ENCODE measurements around the gene NAGK.
"Not testable (repeated sequence)": the region's sequence is repeated elsewhere in the genome, so short reads cannot be mapped to it uniquely, and the experiment has no call there.

Gene NAGK

DNA sequence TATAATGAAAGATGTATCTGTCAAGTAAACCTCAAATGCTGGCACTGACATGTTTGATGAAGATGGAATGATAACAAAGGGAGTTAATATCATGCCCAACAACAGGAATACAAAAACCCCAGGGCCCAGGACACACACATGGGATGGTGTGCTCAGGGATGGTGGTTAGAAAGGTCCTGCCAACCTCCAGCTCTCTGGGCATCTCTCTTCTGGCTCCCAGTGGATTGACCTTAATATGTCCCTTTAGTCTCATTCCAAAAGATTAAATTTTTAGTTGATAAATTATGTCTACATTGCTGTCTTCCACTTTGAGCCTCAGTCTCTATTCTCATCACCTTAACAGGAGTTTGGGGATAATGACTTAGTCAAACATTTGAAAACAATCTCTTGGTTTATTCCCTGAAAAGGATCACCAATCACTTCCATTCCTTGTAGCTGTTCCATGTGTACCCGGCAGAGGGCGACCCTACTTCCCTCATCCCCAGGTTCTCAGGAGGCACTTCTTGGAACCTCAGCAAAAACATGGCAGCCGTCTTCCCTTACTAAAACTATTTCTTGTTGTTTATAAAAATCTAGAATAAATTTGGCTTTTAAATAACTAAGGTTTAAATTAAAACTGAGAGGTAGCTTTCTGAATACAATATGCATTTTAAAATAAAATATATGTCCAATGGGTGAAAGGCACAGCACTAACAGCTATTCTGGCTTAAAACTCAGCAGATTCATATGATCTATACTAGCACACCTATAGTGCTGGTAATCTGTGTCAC, 31.9 kb downstream of the NAGK start:
- no peak overlapping the region for H3K4me3 ChIP-seq
- H3K4me1 ChIP-seq: peaks cover 8 to 17% (median 14%) of the 10 kb centered on the region in 10 experiments; a peak in 18 of 20 replicates
- H3K36me3 ChIP-seq: no peaks in the 10 kb centered on the region
- no peak for TF ChIP-seq Cebpa-rat (IDR thresholded peaks at IDR 0.05)
- no peaks in the 10 kb centered on the region for H4K20me1 ChIP-seq
- no peak overlapping the region for H3K27ac ChIP-seq
- H3K27me3 ChIP-seq: no peaks in the 10 kb centered on the region
- no peak overlapping the region for H3K4me2 ChIP-seq
- no peak overlapping the region for H3K9ac ChIP-seq
- H3K9me3 ChIP-seq (replicated peaks in 1 of 11): peaks cover 4 to 27% (median 17%) of the 10 kb centered on the region in 11 experiments; a peak in 18 of 22 replicates

DNA sequence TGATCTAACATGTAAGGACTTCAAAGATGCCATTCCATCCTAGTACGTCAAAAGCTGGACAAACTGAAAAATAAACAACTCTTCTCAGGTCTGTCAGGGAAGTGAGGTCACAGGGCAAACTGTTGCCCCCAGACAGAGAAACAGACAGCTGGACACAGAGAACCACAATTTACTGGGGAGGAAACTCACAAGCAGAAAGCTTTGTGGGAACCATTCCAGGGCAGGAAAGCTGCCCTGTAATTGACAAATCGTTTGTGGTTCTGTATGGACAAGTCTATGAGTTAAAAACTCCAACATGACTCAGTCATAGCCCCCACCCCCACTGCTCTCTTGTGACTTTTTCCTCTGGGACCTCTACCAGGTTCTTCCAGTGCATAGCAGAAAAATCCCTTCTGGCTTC, 33.2 kb downstream of the NAGK start:
- Histone ChIP-seq H4K20me1 (no peaks in the 10 kb centered on the region), H3K36me3 (no peaks in the 10 kb centered on the region), H3K4me1 (peaks cover 8 to 17% (median 14%) of the 10 kb centered on the region in 10 experiments; a peak in 18 of 20 replicates), H3K27ac (peak overlapping the region in 5 of 11 experiments; percentile 6 to 43 (median 23); a peak in 5 of 22 replicates), H3K4me2 (peak overlapping the region in 10 of 11 experiments; percentile 13 to 67 (median 50); a peak in 18 of 22 replicates), H3K27me3 (no peaks in the 10 kb centered on the region), H3K9me3 (replicated peaks in 1 of 11) (peaks cover 4 to 38% (median 20%) of the 10 kb centered on the region in 11 experiments; a peak in 19 of 22 replicates), H3K4me3 (no peak overlapping the region), H3K9ac (peak overlapping the region in 3 of 11 experiments; percentile 4 to 31 (median 25); a peak in 3 of 22 replicates)
- no peak for TF ChIP-seq Cebpa-rat (IDR thresholded peaks at IDR 0.05)

DNA sequence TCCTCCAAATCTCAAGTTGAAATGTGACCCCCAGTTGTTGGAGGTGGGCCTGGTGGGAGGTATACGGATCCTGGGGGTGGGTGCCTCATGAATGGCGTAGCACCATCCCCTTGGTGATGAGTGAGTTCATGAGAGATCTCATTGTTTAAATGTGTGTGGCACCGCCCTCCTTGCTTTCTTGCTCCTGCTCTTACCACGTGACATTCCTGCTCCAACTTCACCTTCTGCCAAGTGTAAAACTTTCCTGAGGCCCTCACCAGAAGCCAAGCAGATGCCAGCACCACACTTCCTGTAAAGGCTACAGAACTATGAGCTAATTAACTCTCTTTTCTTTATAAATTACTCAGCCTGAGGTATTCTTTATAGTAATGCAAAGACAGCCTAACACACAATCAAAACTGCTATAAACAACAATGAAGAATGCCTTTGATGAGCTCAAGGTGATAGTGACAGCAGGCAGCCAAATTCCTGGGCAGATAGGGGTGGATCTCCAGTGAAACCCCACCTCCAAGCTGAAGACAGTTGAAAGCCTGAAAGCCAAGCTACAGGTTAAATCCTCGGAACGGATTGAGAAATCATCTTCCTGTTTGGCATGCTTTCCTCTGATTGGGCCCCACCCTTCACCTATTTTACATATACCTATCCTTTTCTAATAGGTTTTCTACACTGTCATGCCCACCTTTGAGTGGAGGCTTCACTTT, 34.7 kb downstream of the NAGK start:
- Histone ChIP-seq H3K27ac (no peak overlapping the region), H3K4me2 (no peak overlapping the region), H3K4me3 (no peak overlapping the region), H4K20me1 (no peaks in the 10 kb centered on the region), H3K4me1 (peaks cover 8 to 17% (median 14%) of the 10 kb centered on the region in 10 experiments; a peak in 18 of 20 replicates), H3K27me3 (no peaks in the 10 kb centered on the region), H3K9ac (no peak overlapping the region), H3K9me3 (replicated peaks in 1 of 11) (peaks cover 4 to 39% (median 20%) of the 10 kb centered on the region in 11 experiments; a peak in 19 of 22 replicates), H3K36me3 (peaks cover 0 to 10% (median 0%) of the 10 kb centered on the region in 11 experiments; a peak in 2 of 22 replicates)
- no peak for TF ChIP-seq Cebpa-rat (IDR thresholded peaks at IDR 0.05)

DNA sequence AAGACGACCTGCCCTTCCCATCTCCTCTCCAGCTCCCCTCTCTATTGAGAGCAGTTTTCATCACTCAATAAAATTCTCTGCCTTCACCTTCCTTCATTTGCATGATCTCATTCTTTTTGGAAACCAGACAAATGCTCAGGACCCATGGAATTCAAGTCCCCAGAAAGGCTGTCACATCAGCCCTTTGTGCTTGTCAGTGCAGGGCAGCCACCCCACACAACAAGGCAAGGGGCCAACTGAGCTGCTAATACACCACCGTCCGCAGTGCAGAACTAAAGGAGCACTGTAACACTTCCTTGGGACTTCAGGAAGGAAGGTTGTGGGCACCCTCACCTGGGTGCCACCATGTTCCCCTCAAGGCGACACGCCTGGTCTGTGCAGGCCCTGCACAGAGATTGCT, 35.4 kb downstream of the NAGK start:
- peaks cover 0 to 17% (median under 1%) of the 10 kb centered on the region in 11 experiments; a peak in 6 of 22 replicates for H3K36me3 ChIP-seq
- peaks cover 8 to 17% (median 14%) of the 10 kb centered on the region in 10 experiments; a peak in 18 of 20 replicates for H3K4me1 ChIP-seq
- H3K27me3 ChIP-seq: no peaks in the 10 kb centered on the region
- no peak for TF ChIP-seq Cebpa-rat (IDR thresholded peaks at IDR 0.05)
- H3K9ac ChIP-seq: no peak overlapping the region
- no peak overlapping the region for H3K27ac ChIP-seq
- no peak overlapping the region for H3K4me2 ChIP-seq
- no peak overlapping the region for H3K4me3 ChIP-seq
- peaks cover 4 to 39% (median 20%) of the 10 kb centered on the region in 11 experiments; a peak in 19 of 22 replicates for H3K9me3 ChIP-seq (replicated peaks in 1 of 11)
- H4K20me1 ChIP-seq: no peaks in the 10 kb centered on the region

DNA sequence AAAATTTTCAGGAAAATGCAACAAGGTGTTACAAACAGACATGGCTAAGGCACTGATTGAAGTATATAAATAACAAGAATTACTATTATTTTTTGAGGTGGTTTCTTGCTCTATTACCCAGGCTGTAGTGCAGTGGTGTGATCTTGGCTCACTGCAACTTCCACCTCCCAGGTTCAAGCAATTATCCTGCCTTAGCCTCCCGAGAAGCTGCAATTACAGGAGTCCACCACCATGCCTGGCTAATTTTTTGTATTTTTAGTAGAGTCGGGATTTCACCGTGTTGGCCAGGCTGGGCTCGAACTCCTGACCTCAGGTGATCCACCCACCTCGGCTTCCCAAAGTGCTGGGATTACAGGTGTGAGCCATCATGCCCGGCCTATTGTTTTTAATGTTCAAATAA, 38.0 kb downstream of the NAGK start:
- Histone ChIP-seq H3K4me1 (peaks cover 5 to 11% (median 9%) of the 10 kb centered on the region in 10 experiments; a peak in 18 of 20 replicates), H3K9me3 (replicated peaks in 1 of 11) (peaks cover 4 to 39% (median 20%) of the 10 kb centered on the region in 11 experiments; a peak in 19 of 22 replicates), H3K36me3 (peaks cover 0 to 34% (median 10%) of the 10 kb centered on the region in 11 experiments; a peak in 10 of 22 replicates)
- not testable (repeated sequence) for H3K9ac ChIP-seq, H3K27ac ChIP-seq, H3K4me3 ChIP-seq, H3K4me2 ChIP-seq, H3K27me3 ChIP-seq, H4K20me1 ChIP-seq

DNA sequence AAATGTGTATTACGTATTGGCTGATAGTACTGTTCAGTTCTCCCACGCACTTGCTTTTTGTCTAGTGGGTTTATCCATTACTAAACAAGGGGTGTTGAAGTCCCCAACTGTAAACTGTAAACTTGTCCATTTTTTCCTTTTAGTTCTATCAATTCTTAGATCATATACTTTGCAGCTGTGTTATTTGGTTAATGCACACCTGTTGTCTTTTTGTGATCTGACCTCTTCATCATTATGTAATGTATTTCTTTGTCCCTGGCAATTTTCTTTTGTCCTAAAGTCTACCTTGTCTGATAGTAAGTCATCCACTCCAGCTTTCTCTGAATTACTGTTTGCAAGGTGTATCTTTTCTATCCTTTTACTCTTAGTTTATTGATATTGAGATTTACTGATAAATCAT, 39.6 kb downstream of the NAGK start:
- no peak for TF ChIP-seq Cebpa-rat (IDR thresholded peaks at IDR 0.05)
- Histone ChIP-seq H3K27me3 (no peaks in the 10 kb centered on the region), H3K4me1 (no peaks in the 10 kb centered on the region), H3K9me3 (replicated peaks in 1 of 11) (peaks cover 4 to 35% (median 20%) of the 10 kb centered on the region in 11 experiments; a peak in 19 of 22 replicates), H4K20me1 (no peaks in the 10 kb centered on the region), H3K4me2 (no peak overlapping the region), H3K4me3 (no peak overlapping the region), H3K27ac (no peak overlapping the region), H3K9ac (no peak overlapping the region), H3K36me3 (peaks cover 0 to 41% (median 11%) of the 10 kb centered on the region in 11 experiments; a peak in 11 of 22 replicates)

DNA sequence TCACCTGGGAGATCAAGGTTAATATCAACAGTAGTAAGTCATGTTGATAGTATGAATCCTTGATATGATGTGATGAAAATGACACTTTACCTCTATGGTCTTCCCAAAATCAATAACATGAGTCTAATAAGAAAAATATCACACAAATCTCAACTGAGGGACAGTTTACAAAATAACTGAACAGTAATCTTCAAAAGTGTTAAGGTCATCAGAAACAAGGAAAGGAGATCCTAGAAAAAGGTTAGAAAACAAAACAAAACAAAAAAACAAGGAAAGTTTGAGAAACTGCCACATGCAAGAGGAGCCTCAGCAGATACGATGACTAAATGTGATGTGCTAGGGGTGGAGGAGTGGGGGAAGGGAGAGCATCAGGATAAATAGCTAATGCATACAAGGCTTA, 45.4 kb downstream of the NAGK start:
- Histone ChIP-seq H3K9ac (no peak overlapping the region), H3K4me1 (no peaks in the 10 kb centered on the region), H3K27me3 (no peaks in the 10 kb centered on the region), H3K4me2 (no peak overlapping the region), H4K20me1 (no peaks in the 10 kb centered on the region), H3K27ac (no peak overlapping the region), H3K9me3 (replicated peaks in 1 of 11) (no peaks in the 10 kb centered on the region), H3K4me3 (no peak overlapping the region), H3K36me3 (peaks cover 16 to 68% (median 38%) of the 10 kb centered on the region in 11 experiments; a peak in 20 of 22 replicates)
- TF ChIP-seq Cebpa-rat (IDR thresholded peaks at IDR 0.05): no peak

DNA sequence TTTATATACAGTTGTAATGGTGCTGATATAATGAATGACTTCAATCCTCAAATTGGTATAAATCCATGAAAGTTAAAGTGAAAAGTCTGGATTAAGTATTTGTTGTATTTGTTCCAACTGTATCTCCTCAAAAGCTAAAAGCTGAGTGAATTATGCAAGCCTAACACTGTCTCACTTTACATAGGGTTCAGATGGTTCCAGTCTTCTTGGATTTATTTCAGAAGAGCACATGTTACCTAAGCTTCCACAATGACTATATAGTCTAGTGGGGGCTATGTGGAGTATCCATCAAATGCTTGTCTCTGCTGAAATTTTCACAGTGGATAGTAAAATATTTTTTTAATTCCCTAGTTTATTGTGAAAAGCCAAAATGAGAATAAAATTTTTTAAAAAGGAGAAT, 48.6 kb downstream of the NAGK start:
- H3K4me1 ChIP-seq: no peaks in the 10 kb centered on the region
- no peaks in the 10 kb centered on the region for H4K20me1 ChIP-seq
- TF ChIP-seq Cebpa-rat (IDR thresholded peaks at IDR 0.05): no peak
- H3K9me3 ChIP-seq (replicated peaks in 1 of 11): 0 out of 22 replicates have a peak, but pooled peaks cover 0 to under 1% (median 0%) of the 10 kb centered on the region in 11 experiments
- no peaks in the 10 kb centered on the region for H3K27me3 ChIP-seq
- no peak overlapping the region for H3K4me2 ChIP-seq
- H3K27ac ChIP-seq: no peak overlapping the region
- H3K9ac ChIP-seq: no peak overlapping the region
- peaks cover 23 to 79% (median 54%) of the 10 kb centered on the region in 11 experiments for H3K36me3 ChIP-seq
- no peak overlapping the region for H3K4me3 ChIP-seq

DNA sequence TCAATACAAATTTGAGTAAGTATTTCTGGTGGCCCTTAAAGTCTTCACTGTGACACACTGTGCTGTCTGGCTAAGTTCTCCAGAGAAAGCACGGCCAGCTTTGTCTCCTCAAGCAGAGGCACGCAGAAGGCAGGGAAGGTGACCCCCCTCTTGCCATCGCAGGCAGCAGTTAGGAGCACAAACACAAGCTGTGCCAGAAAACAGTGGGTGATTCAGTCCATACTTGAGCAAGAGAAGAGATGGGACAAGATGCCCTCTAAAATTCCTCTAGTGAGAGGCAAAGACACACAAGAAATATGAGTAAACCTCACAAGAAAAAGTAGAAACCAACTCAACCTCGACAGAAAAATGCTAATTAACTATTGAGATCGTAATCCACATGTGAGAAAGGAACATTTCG, 51.7 kb downstream of the NAGK start:
- Histone ChIP-seq H3K4me1 (no peaks in the 10 kb centered on the region), H3K4me3 (no peak overlapping the region), H3K36me3 (peaks cover 40 to 76% (median 65%) of the 10 kb centered on the region in 11 experiments), H3K4me2 (no peak overlapping the region), H3K9me3 (replicated peaks in 1 of 11) (peaks cover 0 to 10% (median 0%) of the 10 kb centered on the region in 11 experiments; a peak in 6 of 22 replicates), H3K27ac (no peak overlapping the region), H4K20me1 (no peaks in the 10 kb centered on the region), H3K9ac (no peak overlapping the region), H3K27me3 (no peaks in the 10 kb centered on the region)
- TF ChIP-seq Cebpa-rat (IDR thresholded peaks at IDR 0.05): no peak
